CD4-positive, CD25-positive, alpha-beta regulatory T cell (primary cell): ENCODE measurements around the gene GIPC2. TPM values are rescaled to one million over a fixed set of nuclear protein-coding genes. Genes with fewer than 3 reads are reported as not detected.

Experiments used
- ATAC-seq, 2 donors: fragments of 150-1000 bp; cut with Tn5 transposase; one replicate each; pipeline ENCODE4 v1.10.0; 2021; ENCODE audit warnings: low read depth in 2 of 2, moderate number of reproducible peaks in 2 of 2, moderate library complexity in 1 of 2
- DNase-seq, 3 donors: peaks; one replicate each; pipeline versions ENCODE4 v3.0.0 to v3.0.0-alpha.2; 2012 to 2022; ENCODE audit warnings: mixed read lengths in 1 of 3
- H3K27ac ChIP-seq: one replicate; pipeline ENCODE4 v1.7.0; 2013; ENCODE audit warnings: mild to moderate bottlenecking, low read length; ENCODE audit not compliant: insufficient read depth, poor library complexity, severe bottlenecking
- H3K27me3 ChIP-seq: one replicate; pipeline ENCODE4 v1.7.0; 2013; ENCODE audit warnings: low read length; ENCODE audit not compliant: control insufficient read depth, insufficient read depth
- H3K36me3 ChIP-seq: one replicate; pipeline ENCODE4 v1.7.0; 2013; ENCODE audit warnings: mild to moderate bottlenecking, low read length, moderate library complexity; ENCODE audit not compliant: control insufficient read depth, insufficient read depth
- H3K4me1 ChIP-seq: 2 replicates; pipeline ENCODE4 v1.7.0; 2013; ENCODE audit warnings: mild to moderate bottlenecking, low read length; ENCODE audit not compliant: insufficient read depth, control insufficient read depth, poor library complexity, severe bottlenecking
- H3K4me3 ChIP-seq: one replicate; pipeline ENCODE4 v1.7.0; 2013; ENCODE audit warnings: low read depth, mild to moderate bottlenecking, low read length, moderate library complexity
- H3K9me3 ChIP-seq, 2 experiments: 1 replicate in 1 of 2; 2 replicates in 1 of 2; pipeline ENCODE4 v1.7.0; 2013; ENCODE audit warnings: low read length in 2 of 2, mild to moderate bottlenecking in 1 of 2, moderate library complexity in 1 of 2; ENCODE audit not compliant: control insufficient read depth in 2 of 2
- H3K27ac Mint-ChIP-seq, 3 donors: one replicate each; pipeline ENCODE4 v1.8.0; 2020 to 2022; ENCODE audit warnings: mild to moderate bottlenecking in 3 of 3, mixed read lengths in 3 of 3, moderate library complexity in 2 of 3
- H3K27me3 Mint-ChIP-seq: one replicate; pipeline ENCODE4 v1.8.0; 2022; ENCODE audit warnings: mild to moderate bottlenecking, mixed read lengths
- H3K36me3 Mint-ChIP-seq: one replicate; pipeline ENCODE4 v1.8.0; 2020; ENCODE audit warnings: mixed read lengths
- H3K4me1 Mint-ChIP-seq, 4 donors: one replicate each; pipeline ENCODE4 v1.8.0; 2020 to 2022; ENCODE audit warnings: mixed read lengths in 4 of 4, mild to moderate bottlenecking in 1 of 4
- H3K4me3 Mint-ChIP-seq, 4 donors: one replicate each; pipeline ENCODE4 v1.8.0; 2020 to 2022; ENCODE audit warnings: mild to moderate bottlenecking in 4 of 4, mixed read lengths in 4 of 4, moderate library complexity in 3 of 4
- H3K9me3 Mint-ChIP-seq, 7 donors: one replicate each; pipeline ENCODE4 v1.8.0; 2020 to 2022; ENCODE audit warnings: mixed read lengths in 7 of 7, mild to moderate bottlenecking in 3 of 7, moderate library complexity in 2 of 7
- polyA plus RNA-seq, 4 donors: library from polyadenylated mRNA; unstranded; fragments of 300-500 nt; fragmentation: Illumina TruSeq; gene quantifications; one replicate each; pipeline ENCODE4 v1.2.3, GENCODE V29; 2021
- total RNA-seq: library from RNA; stranded (reverse); gene quantifications from one replicate; pipeline ENCODE4 v1.2.3, GENCODE V29; 2022

Gene GIPC2
- total and polyA plus RNA-seq, 5 donors from 2014 or later = 0.22 to 0.39 TPM; not detected in 3

DNA sequence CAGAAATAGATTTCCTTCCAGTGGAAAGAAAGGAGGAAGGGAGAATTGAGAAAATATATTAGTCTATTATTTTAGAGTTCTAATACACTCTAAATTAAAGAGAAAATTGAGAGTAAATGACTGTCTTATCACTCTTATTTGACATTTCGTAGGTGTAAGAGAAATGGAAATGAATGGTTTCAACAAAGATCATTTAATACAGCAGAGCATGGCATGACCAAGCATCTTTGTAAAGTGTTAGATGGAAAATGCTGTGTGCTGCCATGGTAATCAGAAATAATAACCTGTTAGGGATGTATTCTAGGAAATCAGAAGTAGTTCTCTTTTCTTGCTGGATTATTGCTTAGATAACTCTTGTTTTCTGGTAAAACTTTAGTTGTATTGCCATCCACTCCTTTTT lies 90.9 kb downstream of the GIPC2 start:
- Mint-ChIP-seq H3K36me3 (no peaks in the 10 kb centered on the region), H3K9me3 (peaks cover 0 to 1% (median 0%) of the 10 kb centered on the region in 7 donors), H3K4me1 (no peaks in the 10 kb centered on the region), H3K27ac (no peak overlapping the region), H3K4me3 (no peak overlapping the region), H3K27me3 (peaks cover 11% of the 10 kb centered on the region)
- no peak for DNase-seq
- Histone ChIP-seq H3K4me3 (no peak overlapping the region), H3K4me1 (no peaks in the 10 kb centered on the region), H3K27ac (no peak overlapping the region), H3K27me3 (peaks cover 4% of the 10 kb centered on the region), H3K9me3 (no peaks in the 10 kb centered on the region), H3K36me3 (no peaks in the 10 kb centered on the region)
- ATAC-seq = no peak

DNA sequence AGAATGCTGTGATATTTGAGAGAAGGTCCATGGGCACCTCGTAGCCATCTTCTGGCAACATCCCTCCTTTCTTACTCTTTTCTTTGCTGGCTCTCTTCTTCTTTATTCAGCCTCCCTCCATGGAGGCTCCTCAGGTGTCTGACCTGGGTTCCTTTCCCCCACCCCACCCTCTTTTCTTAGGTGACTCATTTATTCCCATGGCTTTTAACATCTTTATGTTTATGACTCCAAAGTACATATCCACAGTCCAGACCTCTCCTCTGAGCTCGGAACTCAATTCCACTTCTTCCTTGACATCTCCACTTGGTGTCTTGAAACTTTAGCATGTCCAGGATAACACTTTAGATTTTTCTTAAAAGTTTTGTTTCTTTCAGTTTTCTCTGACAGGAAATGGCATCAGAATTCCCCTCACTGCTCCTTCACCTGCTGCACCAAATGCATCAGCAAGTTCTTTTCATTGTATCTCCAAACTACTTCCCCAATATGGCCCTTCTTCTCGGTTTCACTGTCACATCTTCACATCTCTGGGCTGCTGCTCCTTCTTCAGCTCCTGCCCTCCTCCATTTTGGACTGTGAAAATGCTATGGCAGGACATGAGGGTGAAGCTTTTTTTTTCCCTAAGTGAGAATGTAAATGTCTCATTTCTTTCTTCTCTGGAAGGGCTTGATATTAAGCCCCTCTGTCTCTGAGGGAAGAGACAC lies 95.9 kb downstream of the GIPC2 start:
- no peak overlapping the region for H3K27ac Mint-ChIP-seq
- no peak overlapping the region for H3K4me3 ChIP-seq

DNA sequence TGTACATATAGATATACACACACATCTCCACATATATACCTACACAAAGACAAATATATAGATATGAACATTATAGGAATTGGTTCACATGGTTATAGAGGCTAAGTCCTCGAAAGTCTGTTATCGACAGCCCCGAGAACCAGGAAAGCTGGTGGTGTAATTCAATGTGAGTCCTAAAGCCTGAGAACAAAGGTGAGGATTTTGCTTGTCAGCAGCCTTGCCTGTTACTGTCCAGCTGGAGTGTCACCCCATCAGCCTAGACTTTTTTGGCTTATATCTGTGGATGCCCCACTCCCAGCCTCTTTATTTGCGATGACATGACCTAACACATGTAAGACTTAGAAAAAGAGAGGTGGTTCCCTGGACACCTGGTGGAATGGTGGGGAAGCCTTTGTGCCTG lies 97.0 kb downstream of the GIPC2 start:
- peaks cover 22% of the 10 kb centered on the region for H3K27me3 Mint-ChIP-seq
- no peak for DNase-seq
- ATAC-seq = no peak
- H3K27ac ChIP-seq = no peak overlapping the region
- H3K36me3 Mint-ChIP-seq = no peaks in the 10 kb centered on the region
- H3K4me3 ChIP-seq = peak overlapping the region; percentile 83
- peaks cover 0 to 12% (median 7%) of the 10 kb centered on the region in 4 donors for H3K4me1 Mint-ChIP-seq
- H3K9me3 ChIP-seq = no peaks in the 10 kb centered on the region
- peak overlapping the region; percentile 36 to 93 (median 42) for H3K27ac Mint-ChIP-seq
- no peaks in the 10 kb centered on the region for H3K36me3 ChIP-seq
- peak overlapping the region in 3 of 4 donors; percentile 69 to 83 (median 70) for H3K4me3 Mint-ChIP-seq
- H3K27me3 ChIP-seq = no peaks in the 10 kb centered on the region
- no peaks in the 10 kb centered on the region for H3K4me1 ChIP-seq
- peaks cover 0 to 1% (median 0%) of the 10 kb centered on the region in 7 donors for H3K9me3 Mint-ChIP-seq

More for the DNA sequence above, 95.9 kb downstream of the GIPC2 start:
- no peaks in the 10 kb centered on the region for H3K36me3 ChIP-seq
- H3K4me1 Mint-ChIP-seq = peaks cover 0 to 12% (median 7%) of the 10 kb centered on the region in 4 donors
- no peaks in the 10 kb centered on the region for H3K36me3 Mint-ChIP-seq
- peaks cover 0 to 1% (median 0%) of the 10 kb centered on the region in 7 donors for H3K9me3 Mint-ChIP-seq
- H3K9me3 ChIP-seq = no peaks in the 10 kb centered on the region
- DNase-seq (no peak), ATAC-seq (no peak)
- peaks cover 12% of the 10 kb centered on the region for H3K27me3 Mint-ChIP-seq
- no peaks in the 10 kb centered on the region for H3K27me3 ChIP-seq
- no peak overlapping the region for H3K4me3 Mint-ChIP-seq
- H3K4me1 ChIP-seq = no peaks in the 10 kb centered on the region
- H3K27ac ChIP-seq = no peak overlapping the region

DNA sequence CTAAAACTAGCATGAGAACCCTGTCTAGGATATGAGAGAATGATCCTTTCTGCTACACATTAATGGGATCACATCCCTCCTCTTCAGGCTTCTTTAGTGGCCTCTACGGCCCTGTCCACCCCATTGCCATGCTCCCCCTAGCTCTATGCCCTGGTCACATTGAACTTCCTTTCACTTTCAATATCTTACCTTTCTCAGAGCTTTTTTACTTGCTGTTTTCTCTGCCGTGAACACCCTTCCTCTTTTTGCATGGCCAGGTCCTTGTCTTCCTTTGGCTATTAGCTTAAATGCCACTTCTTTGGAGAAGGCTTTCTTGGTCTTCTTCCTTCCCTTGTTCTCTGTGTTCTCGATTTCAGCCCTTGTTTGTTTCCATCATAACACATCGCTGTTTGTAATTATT lies 97.4 kb downstream of the GIPC2 start:
- no peaks in the 10 kb centered on the region for H3K36me3 Mint-ChIP-seq
- Histone ChIP-seq H3K9me3 (no peaks in the 10 kb centered on the region), H3K27ac (peak overlapping the region; percentile 42), H3K4me3 (peak overlapping the region; percentile 83), H3K36me3 (no peaks in the 10 kb centered on the region), H3K27me3 (no peaks in the 10 kb centered on the region), H3K4me1 (no peaks in the 10 kb centered on the region)
- H3K27me3 Mint-ChIP-seq = peaks cover 24% of the 10 kb centered on the region
- peaks cover 0 to 3% (median 0%) of the 10 kb centered on the region in 7 donors for H3K9me3 Mint-ChIP-seq
- peaks cover 0 to 12% (median 7%) of the 10 kb centered on the region in 4 donors for H3K4me1 Mint-ChIP-seq
- DNase-seq (peak in 2 of 3 donors; percentile 5 to 58), ATAC-seq (peak; percentile 57 to 78)
- peak overlapping the region; percentile 27 to 92 (median 76) for H3K4me3 Mint-ChIP-seq
- peak overlapping the region; percentile 36 to 93 (median 42) for H3K27ac Mint-ChIP-seq

DNA sequence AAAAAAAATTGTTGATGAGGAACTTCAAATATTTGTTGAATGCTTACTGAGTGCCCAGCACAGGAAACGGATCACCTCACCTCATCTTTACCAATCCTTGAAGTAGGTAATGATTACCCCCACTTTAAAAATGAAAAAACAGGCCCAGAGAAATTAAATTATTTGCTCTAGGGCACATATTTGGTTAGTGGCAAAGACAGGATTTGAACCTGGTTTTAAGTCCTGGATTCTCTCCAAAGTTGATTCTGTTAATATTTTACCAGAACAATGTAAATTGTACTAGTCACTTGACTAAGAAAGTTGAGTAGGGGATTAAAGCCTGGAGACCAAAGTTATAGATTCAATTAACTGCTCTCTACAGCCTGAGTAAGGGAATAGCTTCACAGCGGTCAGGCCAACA lies 97.9 kb downstream of the GIPC2 start:
- no peaks in the 10 kb centered on the region for H3K4me1 ChIP-seq
- Mint-ChIP-seq H3K9me3 (peaks cover 0 to 4% (median 0%) of the 10 kb centered on the region in 7 donors), H3K36me3 (no peaks in the 10 kb centered on the region), H3K4me1 (peaks cover 0 to 12% (median 7%) of the 10 kb centered on the region in 4 donors), H3K27ac (peak overlapping the region in 2 of 3 donors; percentile 36 to 93), H3K4me3 (peak overlapping the region in 3 of 4 donors; percentile 27 to 83 (median 69)), H3K27me3 (peaks cover 27% of the 10 kb centered on the region)
- DNase-seq (no peak), ATAC-seq (no peak)
- H3K27me3 ChIP-seq = no peaks in the 10 kb centered on the region
- H3K27ac ChIP-seq = peak overlapping the region; percentile 42
- H3K36me3 ChIP-seq = no peaks in the 10 kb centered on the region
- H3K4me3 ChIP-seq = peak overlapping the region; percentile 83
- H3K9me3 ChIP-seq = no peaks in the 10 kb centered on the region

DNA sequence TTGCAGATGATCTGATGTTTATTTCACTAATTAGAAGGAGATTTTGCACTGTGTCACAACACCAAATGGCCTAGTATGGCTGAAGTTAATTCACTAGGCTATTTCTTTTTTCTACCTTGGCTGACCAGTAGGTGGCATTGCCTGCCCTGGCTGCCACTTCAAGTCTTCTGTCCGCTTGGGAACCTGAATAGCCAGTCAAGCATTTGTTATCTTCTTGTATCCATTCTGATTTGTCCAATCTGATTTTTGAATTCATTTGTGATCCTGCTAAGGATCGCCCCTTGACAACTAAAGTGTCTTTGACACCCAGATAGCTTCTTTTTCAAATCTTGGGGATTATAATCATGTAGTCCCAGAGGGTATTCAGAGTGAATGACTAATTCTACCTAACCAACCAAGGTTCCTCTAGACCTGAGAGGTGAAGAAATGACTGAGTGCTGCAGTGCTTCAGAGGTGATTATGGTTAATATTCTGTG lies 99.4 kb downstream of the GIPC2 start:
- peak in 1 of 2 donors; percentile 36 for ATAC-seq
- H3K9me3 ChIP-seq = no peaks in the 10 kb centered on the region
- no peak overlapping the region for H3K4me3 ChIP-seq
- Mint-ChIP-seq H3K36me3 (no peaks in the 10 kb centered on the region), H3K27ac (no peak overlapping the region), H3K27me3 (peaks cover 27% of the 10 kb centered on the region), H3K4me1 (peaks cover 0 to 12% (median 7%) of the 10 kb centered on the region in 4 donors), H3K4me3 (no peak overlapping the region), H3K9me3 (peaks cover 0 to 4% (median 0%) of the 10 kb centered on the region in 7 donors)
- peaks cover 6% of the 10 kb centered on the region for H3K27me3 ChIP-seq
- no peak overlapping the region for H3K27ac ChIP-seq
- peak in 2 of 3 donors; percentile 32 to 64 for DNase-seq
- no peaks in the 10 kb centered on the region for H3K36me3 ChIP-seq
- H3K4me1 ChIP-seq = no peaks in the 10 kb centered on the region

DNA sequence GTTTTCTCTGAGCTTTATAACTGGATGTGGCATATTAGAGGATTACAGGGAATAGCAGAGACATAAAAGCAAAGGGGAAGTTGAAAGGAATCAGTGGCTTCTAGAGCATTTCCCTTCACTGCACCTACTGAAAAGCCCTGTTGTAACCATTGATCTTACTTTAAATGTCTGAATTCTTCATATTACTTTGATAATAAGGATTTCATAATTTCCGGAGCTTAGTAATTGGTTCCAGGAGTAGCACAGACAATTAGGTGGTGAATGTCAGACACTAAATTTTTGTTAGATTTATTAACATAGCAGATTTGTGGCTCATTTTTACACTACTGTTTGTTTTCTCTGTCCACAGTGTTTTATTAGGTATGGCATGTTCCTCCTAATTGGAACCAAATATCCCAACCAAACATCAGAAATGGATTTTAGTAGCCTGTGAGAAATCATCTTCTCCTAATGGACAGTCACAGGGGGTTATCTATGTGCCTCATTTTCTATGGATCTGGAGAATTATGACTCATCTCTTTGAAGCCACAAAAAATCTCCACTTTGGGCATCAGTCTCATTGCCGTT lies 100.5 kb downstream of the GIPC2 start:
- H3K27ac Mint-ChIP-seq = no peak overlapping the region
- no peak overlapping the region for H3K27ac ChIP-seq

More for the DNA sequence above, 100.5 kb downstream of the GIPC2 start:
- Histone ChIP-seq H3K4me3 (no peak overlapping the region), H3K9me3 (no peaks in the 10 kb centered on the region), H3K4me1 (no peaks in the 10 kb centered on the region), H3K27me3 (peaks cover 12% of the 10 kb centered on the region), H3K36me3 (no peaks in the 10 kb centered on the region)
- ATAC-seq (no peak), DNase-seq (no peak)
- no peaks in the 10 kb centered on the region for H3K36me3 Mint-ChIP-seq
- no peak overlapping the region for H3K4me3 Mint-ChIP-seq
- peaks cover 0 to 4% (median 0%) of the 10 kb centered on the region in 7 donors for H3K9me3 Mint-ChIP-seq
- H3K4me1 Mint-ChIP-seq = peaks cover 0 to 12% (median 7%) of the 10 kb centered on the region in 4 donors
- H3K27me3 Mint-ChIP-seq = peaks cover 35% of the 10 kb centered on the region
